ENCODE data around the gene SLC15A4.

DNA sequence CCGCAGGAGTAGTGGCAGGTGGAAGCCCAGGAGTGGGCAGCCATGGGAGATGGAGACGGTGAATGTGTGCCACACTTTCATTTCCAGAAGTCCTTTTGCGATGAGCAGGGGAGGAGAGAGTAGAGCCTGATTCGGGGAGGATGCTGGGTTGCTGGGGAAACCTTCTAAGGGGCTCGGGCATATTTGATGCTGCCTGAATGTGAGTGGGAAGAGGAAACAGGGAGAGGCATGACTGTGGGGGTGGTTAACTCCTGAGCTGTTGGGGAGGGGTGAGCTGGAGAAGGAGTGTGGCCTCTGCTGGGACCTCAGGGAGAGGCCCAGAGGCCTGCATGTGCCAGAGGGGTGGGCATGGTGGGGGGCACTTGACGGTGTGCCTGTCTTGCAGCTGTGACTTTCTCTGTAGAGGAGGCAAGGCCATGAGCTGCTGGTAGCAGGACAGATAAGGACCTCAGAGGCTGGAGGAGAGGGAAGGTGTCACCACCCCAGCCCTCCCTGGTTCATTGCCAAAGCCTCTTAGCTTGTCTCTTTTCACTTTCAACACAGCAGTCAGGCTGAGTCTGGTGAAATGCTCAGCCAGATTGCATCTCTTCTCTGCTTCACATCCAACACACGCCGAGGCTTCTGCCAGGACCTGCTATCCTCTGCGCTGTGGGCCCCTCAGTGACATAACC, 40.9 kb upstream of the SLC15A4 start:
- TF ChIP-seq, protein P1, sequence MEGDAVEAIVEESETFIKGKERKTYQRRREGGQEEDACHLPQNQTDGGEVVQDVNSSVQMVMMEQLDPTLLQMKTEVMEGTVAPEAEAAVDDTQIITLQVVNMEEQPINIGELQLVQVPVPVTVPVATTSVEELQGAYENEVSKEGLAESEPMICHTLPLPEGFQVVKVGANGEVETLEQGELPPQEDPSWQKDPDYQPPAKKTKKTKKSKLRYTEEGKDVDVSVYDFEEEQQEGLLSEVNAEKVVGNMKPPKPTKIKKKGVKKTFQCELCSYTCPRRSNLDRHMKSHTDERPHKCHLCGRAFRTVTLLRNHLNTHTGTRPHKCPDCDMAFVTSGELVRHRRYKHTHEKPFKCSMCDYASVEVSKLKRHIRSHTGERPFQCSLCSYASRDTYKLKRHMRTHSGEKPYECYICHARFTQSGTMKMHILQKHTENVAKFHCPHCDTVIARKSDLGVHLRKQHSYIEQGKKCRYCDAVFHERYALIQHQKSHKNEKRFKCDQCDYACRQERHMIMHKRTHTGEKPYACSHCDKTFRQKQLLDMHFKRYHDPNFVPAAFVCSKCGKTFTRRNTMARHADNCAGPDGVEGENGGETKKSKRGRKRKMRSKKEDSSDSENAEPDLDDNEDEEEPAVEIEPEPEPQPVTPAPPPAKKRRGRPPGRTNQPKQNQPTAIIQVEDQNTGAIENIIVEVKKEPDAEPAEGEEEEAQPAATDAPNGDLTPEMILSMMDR (IDR thresholded peaks at IDR 0.05): no peak
- no peak for TF ChIP-seq EP300 (IDR thresholded peaks at IDR 0.05)

Measured in stomach (tissue), 4 donors.